GM19372 (cell line): ENCODE measurements around the gene PFKL.

Source experiments
- ATAC-seq: cut with Tn5 transposase; IDR thresholded peaks from one replicate; pipeline ENCODE4 v1.9.1; 2021; ENCODE audit warnings: mild to moderate bottlenecking, low read depth, moderate library complexity; ENCODE audit not compliant: unreplicated experiment

The PFKL gene

DNA sequence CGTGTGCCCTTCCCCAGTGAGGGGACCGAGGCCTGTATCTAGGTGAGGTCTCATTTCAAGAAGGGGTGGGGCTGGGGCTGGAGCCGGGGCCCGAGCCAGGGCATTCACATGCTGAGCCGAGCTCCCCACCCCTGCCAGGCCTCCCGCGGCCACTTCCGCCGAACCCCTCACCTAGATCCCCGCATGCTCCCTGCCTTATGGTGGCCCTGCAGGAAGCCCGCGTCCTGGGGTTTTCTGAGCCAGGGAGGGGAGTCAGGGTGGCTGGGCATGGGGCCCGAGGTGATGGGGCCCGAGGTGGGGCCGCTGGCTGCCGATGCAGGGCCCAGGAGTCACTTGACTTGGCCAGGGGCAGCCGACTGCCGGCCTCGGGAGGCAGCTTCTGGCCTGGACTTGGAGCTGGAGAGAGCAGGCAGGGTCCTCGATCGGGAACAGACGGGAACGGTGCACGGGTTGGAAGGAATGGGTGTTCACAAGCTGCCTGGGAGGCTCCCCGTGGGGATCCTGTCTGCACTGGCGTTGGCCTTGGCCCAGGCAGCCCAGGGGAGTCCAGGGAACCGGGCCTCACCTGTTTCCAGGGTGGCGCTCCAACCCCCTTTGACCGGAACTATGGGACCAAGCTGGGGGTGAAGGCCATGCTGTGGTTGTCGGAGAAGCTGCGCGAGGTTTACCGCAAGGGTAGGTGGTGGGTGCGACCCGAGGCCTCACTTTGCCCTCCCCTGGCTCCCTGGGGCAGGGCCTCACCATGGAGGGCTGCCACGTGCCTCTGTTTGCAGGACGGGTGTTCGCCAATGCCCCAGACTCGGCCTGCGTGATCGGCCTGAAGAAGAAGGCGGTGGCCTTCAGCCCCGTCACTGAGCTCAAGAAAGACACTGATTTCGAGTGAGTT, 25.8 kb downstream of the PFKL start:
- no peak for ATAC-seq

DNA sequence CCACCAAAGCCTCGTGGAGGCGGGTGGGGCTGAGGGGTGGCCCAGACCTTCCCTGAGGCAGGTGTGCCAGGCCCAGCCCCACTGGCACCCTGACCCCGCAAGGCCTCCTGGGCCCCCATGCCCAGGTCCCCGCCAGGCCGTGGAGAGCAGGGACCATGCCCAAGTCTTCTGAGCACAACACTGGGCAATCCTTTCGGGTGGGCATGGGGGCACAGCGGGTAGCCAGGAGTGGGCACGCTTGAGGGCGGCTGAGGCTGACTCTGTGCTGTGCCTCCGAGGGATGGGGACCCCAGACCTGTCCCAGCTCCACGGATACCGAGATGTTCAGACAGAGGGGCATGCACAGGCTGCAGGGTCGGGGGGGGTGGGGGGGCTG, 26.4 kb downstream of the PFKL start:
- ATAC-seq = no peak

DNA sequence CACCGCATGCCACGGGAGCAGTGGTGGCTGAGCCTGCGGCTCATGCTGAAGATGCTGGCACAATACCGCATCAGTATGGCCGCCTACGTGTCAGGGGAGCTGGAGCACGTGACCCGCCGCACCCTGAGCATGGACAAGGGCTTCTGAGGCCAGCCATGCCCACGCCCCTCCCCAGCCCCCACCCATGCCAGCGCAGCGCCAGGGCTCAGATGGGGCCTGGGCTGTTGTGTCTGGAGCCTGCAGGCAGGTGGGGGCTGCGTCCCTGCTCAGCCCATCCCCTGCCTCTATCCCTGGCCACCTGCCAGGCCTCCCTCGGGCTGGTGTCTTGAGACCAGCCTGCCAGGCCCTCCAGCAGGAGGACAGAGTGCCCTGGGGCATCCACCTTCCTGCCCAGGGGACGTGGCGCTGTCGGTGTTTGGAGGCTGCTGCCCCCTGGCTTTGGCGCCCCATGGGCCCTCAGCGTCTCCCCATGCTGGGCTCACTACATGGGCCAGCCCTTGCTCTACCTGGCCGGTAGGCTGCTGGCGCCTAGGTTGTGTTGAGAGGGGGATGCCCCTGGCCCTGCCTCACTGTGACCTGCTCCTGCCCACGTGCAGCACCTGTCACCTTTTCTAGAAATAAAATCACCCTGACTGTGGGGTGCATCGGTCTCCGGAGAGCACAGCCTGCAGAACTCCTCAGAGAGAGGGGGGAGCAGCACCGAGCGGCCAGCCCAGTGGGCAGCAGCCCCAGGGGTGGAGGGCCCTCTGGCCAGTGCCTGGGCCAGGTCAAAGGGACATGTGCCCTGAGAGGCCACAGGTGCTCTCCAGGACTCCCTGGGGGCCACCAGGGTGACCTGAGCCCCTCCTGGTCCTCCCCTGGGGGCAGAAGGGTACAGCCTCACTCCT, 27.1 kb downstream of the PFKL start:
- no peak for ATAC-seq

DNA sequence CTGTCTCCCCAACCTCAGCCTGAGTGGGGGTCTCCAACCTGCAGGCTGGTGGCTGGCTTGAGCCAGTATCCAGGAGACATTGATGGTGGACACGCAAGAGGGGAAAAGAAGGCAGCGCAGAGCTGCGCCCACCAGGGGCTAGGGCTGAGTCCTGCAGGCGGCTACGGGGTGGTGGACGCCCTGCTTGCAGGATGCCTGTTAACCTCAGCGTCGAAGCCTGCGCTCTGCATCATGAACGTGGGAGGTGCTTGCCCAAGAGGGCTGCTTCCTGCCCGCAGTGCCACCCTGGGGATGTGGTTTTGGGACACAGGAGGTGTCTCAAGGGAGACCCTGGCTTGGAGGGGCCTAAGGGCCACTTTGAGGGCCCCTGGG, 27.7 kb downstream of the PFKL start:
- no peak for ATAC-seq

DNA sequence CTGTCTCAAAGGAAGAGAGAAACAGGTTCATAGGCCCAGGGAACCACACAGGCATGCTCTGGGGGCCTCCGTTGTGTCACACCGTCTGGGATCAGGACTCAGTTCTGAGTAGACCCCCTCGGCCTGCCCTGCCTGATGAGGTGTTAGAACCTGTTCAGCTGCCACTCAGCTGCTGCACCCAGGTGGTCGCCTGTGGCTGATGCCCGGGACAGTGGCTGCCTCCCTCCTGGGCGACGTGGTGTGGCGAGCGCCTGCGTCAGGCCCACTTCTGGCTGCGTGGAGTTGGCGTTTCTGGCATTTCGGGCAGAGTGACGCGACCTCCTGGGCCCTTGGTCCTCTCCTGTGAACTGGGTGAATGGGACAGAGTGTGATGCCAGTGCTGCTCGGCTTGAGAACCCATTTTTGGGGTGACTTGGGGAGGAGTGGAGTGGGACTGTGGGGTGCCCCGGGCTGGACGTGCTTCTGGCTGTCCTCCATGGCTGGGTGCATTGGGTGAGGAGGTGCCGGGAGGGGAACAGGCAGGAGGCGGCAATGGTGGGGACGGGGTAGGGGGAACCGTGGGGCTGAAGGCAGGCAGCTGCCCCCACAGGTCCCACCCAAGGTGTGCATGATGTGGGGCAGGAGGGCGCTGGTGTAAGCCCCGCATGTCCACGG, 28.5 kb downstream of the PFKL start:
- ATAC-seq = no peak

DNA sequence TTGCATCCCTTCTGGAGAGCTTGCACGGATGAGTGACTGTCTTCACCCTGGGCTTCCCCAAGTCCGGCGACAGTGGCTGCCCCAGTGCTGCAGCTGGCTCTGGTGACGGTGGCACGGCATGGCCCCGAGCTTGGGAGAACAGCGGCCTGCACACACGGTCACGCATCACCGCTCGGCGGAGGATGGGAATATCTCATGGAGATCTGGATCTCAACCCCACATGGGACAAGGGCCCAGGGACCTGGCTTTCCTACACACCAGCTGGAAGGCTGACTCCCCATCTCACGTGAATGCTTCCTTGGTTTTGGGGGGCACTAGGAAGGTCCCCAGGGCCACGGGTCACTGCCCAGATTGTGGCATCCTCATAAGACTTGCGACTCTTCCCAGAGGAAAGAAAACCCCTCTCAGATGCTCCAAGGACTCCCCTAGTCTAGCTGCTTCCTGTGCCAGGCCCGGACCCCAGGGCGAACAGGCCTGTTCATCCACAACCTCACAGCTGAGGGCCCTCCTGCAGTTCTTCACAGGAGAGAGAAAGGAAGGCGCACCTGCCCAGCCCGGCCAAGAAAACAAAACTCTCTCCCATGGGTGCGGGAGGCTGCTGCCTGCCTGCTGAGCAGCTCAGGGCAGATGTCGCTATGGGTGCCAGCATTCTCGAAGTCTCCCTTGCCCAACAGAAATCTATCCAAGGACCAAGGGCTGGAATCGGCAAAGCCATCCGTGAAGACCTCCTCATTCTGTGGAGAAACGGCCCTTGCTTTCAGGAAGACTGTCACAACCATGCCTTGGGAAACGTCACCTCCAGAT, 29.4 kb downstream of the PFKL start:
- ATAC-seq = no peak

DNA sequence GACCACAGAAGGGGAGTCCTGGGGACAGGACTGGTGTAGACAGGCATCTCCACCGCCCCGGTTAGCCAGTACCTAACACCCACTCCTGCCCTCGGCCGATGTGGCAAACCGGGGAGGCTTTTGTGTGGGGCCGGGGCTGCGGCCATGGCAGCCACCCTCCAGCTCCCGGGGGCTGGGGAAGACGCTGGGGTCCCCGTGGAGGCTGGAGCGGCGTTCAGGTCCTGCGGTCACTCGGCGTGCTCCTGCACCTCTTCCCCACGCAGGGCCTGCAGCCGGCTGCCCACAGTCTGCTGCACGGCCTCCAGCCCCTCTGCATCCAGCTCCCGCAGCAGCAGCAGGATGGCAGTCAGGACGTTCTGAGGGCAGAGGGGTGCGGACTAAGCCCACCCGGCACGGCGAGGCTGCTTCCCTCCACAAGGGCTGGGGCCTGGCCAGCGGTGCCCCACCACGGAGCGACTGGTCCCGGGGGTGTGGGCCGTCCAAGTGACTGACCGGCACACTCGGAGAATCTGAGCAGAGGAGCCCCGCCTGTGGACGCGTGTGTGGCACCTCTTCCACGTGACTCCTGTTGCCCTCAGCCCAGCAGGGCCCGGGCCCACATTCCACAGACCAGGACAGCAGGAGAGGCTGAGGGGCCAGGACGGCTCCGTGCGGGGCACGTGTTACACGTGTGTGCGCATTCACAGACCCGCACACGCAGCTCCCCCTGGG, 30.3 kb downstream of the PFKL start:
- ATAC-seq = no peak

DNA sequence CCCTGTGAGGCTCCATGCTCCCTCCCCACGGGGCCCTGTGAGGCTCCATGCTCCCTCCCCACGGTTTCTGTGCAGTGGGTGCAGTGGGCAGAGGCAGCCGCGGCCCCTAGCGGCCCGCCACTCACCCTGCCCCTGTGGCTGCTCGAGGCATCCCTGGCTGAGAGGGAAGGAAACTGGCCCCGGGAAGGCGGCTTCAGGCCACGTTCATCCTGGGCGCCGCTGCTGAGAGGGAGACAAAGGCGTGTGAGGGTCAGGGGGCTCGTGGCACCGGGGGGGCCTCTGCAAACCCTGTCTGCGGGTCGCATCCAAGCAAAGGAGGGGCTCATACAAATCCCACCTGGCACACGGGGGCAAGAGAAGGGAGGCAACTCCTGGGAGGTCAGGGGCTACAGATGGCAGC, 30.8 kb downstream of the PFKL start:
- ATAC-seq = no peak

DNA sequence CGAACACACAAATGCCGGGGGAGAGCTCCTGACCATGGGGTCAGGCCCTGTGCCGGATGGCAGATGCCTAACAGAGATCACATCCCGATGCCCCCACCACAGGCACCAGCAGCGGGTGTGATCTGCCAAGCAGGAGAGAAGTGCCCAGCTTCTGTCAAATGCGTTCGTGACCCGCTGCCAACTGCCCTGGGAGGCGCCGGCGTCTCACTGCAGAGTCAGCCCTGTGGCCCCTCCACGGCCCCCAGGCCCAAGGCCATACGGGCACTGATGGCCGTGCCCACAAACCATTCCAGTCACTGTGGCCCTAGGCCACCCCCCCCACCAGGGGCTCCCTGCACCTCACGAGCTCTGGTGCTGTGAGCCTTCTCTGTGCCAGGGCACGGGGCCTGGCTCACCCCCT, 31.4 kb downstream of the PFKL start:
- ATAC-seq = no peak

DNA sequence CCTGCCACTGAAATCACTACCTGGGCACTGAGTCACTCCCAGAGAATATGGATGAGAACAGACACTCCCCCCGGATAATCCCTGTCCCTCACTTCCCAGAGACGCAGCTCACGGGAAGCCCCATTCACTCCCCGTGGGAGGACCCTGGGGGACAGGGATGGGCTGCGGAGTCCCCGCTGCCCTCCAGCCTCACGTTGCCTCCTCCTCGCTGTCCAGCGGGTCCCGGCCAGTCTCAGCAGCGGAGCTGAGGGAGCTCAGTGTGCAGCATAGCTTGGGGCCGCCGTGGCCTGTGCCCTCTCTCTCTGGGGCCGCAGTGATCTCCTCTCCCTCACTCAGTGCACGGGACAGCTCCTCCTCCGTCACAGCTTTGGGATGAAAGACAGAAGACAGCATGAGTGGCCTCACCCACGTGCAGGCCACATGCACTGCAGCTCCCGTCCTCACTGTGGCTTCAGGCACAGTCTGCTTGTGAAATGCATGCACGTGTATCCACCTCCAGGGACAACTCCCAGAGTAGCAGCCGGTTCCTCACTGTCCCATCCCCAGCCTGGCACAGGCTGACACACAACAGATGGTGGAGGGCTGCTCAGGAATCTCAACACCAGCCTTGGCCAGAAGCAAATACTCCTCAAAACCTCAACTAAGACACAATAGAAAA, 31.9 kb downstream of the PFKL start:
- no peak for ATAC-seq

DNA sequence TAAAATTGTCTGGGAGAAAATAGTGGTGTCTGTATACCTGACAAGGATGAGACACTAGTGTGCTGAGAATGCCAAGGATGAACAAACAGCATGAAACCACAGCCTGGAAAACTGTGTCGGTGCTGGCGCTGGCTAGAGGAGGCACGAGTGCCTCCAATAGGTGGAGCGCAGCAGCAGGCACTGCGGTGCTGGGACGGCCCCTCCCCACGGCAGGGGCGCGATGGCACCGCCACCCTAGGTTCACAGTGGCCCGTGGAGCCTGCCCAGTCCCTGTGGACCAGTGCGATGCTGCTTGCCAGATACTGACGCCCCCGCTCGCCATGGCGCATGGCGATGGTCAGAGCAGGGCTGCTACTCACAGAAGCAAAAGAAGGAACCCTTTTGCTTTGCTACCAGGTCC, 32.5 kb downstream of the PFKL start:
- no peak for ATAC-seq

DNA sequence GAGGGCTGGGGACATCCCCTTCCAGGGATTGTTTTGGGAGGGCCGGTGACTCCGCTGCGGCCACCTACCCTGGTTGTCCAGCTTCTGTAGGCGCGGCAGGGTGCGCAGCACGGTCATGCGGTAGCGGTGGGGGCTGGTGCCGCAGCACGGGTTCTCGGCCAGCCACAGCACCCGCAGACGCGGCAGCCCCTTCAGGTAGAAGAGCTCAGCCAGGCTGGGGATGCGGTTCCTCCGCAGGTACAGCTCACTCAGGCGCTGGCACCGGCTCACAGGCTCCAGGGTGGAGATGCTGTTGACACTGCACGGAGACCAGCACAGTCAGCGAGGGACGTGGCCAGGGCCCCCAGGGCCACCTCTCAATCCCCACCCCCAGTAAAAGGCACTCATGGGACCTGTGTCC, 33.1 kb downstream of the PFKL start:
- ATAC-seq = no peak

DNA sequence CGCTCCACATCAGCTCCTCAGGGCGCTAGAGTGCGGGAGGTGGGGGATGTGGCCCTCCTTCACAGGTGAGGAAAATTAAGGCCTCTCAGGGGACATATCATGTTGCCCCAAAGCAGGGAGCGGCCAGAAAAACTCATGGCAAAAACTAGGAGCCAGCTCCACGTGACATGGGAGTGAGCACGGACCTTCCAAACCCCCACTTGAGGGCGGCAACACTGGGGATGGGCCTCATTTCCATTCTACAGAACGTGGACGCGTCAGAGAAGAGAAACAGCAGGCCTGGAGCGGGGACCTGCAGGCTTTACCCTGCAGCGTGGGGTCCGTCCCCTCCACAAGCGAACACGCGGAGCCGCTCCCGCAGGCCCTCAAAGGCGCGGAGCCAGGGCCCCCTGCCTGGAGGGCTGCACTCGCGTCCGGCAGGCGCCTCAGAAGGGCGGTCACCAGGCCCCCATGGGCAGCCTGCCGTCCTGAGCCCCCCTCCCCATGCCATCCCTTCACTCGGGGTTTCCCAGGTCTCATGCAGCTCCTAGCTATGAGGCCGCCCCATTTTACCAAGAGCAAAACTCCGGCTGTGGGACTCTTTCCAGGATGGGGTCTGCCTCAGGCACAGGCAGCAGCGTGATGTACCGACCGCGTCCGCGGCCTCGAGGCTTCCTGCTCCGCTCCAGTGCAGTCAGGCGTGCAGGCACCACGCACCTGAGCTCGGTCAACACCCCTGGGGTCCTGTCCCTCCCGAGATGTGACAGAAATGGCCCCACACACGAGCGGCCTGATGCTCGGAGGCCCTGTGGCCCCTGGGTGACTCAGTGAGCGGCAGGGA, 33.9 kb downstream of the PFKL start:
- no peak for ATAC-seq

DNA sequence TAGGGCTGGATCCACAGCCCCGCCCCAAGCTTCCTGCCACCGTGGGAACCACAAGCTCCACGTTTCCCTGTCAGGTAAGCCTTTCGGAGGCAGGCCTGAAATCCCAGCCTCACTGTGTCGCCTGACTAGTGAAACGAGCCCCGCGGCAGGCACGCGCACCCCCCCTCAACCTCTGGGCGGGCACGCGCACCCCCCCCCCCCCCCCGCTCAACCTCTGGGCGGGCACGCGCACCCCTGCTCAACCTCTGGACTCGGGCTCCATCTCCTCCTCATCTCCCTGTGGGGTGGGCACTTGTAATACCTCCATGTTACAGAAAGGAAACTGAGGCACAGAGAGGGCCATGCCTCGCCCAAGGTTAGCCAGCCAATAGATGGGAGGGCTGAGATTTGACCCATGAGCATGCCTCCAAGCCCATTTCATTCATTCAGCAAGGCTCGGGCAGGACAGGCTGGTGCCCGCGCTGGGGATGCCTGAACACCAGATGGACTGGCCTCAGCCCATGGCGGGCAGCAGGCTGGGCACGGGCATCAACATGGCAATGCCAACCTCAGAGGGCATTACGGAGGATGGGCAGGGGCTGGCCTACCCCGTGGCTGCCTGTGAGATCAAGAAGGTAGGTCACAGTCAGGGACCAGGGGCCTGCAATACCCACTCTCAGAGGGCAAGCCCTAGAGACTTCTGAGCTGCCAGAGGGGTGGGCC, 34.6 kb downstream of the PFKL start:
- no peak for ATAC-seq

DNA sequence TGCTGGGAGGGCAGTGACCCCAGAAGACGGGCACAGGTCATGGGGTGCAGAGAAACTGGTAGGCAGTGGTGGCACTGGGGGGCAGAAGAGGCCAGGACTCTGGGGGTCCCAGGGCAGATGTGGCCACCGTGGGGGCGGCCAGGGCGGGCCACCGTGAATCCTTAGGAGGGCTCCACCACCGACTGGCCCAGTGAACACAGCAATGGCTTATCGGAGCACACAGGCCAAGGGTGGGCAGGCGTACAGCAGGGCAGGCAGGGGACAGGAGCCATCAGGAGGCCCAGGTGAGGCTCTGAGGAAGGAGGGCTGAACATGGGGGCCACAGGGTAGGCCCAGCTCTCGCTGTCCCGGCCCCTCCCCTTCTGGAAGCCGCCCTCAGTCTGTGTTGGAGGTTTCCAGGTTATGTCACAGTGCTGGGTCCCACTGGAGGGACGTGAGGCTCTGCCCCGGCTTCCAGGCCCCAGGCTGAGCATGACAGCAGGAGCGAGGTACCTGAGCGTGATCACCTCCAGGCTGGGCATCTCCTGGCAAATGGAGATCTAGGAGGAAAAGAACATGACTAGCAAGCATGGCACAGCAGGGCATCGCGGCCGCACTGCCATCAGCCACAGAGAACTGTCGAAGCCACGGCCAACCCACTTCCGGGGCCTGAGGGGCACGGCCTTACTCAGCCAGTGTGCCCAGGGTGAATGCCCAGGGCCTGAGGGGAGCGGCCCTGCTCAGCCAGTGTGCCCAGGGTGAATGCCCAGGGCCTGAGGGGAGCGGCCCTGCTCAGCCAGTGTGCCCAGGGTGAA, 35.6 kb downstream of the PFKL start:
- no peak for ATAC-seq

DNA sequence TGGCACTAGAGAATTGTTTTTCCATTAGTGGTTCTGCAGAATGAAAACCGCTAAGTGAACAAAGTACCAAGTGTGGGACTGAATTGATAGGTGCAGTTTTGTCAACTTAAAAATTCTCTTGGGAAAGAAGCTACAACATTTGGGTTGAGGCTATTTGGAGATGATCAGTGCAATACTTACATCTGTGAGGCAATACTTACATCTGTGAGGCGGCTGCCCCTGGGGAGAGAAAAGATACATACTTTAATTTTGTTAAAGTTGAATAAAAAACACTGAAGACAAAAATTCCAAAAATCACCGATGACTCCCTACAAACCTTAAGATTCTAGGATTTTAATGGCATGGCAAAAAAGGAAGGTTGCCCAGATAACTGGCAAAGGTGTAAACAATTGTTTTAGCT, 37.6 kb downstream of the PFKL start:
- no peak for ATAC-seq
